ENCODE data around the gene CCHCR1.
"Not testable (repeated sequence)": the region's sequence is repeated elsewhere in the genome, so short reads cannot be mapped to it uniquely, and the experiment has no call there.

CCHCR1 gene

GRCh38 chr6:31179896-31180295 lies 22.3 kb upstream of the CCHCR1 start:
- DNase-seq = no peak

- no peak for DNase-seq
These were observed 21.4 kb upstream of the CCHCR1 start for GRCh38 chr6:31179042-31179386.

- no peak for DNase-seq
These were observed 20.8 kb upstream of the CCHCR1 start for GRCh38 chr6:31178143-31179041.

GRCh38 chr6:31175971-31176370 lies 18.4 kb upstream of the CCHCR1 start:
- no peak for DNase-seq

- DNase-seq = no peak
These were observed 16.8 kb upstream of the CCHCR1 start for GRCh38 chr6:31174378-31174777.

- no peak for DNase-seq
These were observed 15.8 kb upstream of the CCHCR1 start for GRCh38 chr6:31173406-31173805.

GRCh38 chr6:31172973-31173384 lies 15.4 kb upstream of the CCHCR1 start:
- no peak for DNase-seq

- no peak for DNase-seq
These were observed 14.6 kb upstream of the CCHCR1 start for GRCh38 chr6:31171931-31172905.

GRCh38 chr6:31170987-31171671 lies 13.5 kb upstream of the CCHCR1 start:
- DNase-seq = no peak

GRCh38 chr6:31170600-31170881 lies 12.9 kb upstream of the CCHCR1 start, which contains the start of gene POU5F1:
Gene POU5F1, minus strand, starts transcription at chr6:31170682. Its CDS starts 62 bp downstream, at chr6:31170620.
- DNase-seq = no peak

- not testable (repeated sequence) for DNase-seq
These were observed 12.4 kb upstream of the CCHCR1 start for GRCh38 chr6:31169858-31170599.

GRCh38 chr6:31169123-31169857 lies 11.7 kb upstream of the CCHCR1 start:
- no peak for DNase-seq

- DNase-seq = no peak
These were observed 11.0 kb upstream of the CCHCR1 start for GRCh38 chr6:31168606-31169005.

- no peak for DNase-seq
These were observed 8.4 kb upstream of the CCHCR1 start for GRCh38 chr6:31165986-31166385.

GRCh38 chr6:31165064-31165832 lies 7.6 kb upstream of the CCHCR1 start:
- DNase-seq = peak in 1 of 2 donors; percentile 15

- not testable (repeated sequence) for DNase-seq
These were observed 7.0 kb upstream of the CCHCR1 start for GRCh38 chr6:31164475-31165063.

GRCh38 chr6:31163922-31164321 lies 6.3 kb upstream of the CCHCR1 start:
- no peak for DNase-seq

- no peak for DNase-seq
These were observed 5.0 kb upstream of the CCHCR1 start for GRCh38 chr6:31162463-31163165.

- DNase-seq = no peak
These were observed 3.9 kb upstream of the CCHCR1 start for GRCh38 chr6:31161216-31162126.
